Mucosa of rectum (tissue), 2 donors: Measurements from ENCODE around the gene TMEM233.
A peak's percentile ranks its signal among the peaks of the same experiment; 100 is the strongest.

Source experiments
- H3K27ac ChIP-seq, 2 donors: one replicate each; pipeline ENCODE4 v1.7.0; 2013; ENCODE audit warnings: inconsistent platforms in 2 of 2, low read depth in 2 of 2, low read length in 2 of 2
- H3K27me3 ChIP-seq, 2 donors: one replicate each; pipeline ENCODE4 v1.7.0; 2013; ENCODE audit warnings: low read length in 2 of 2; ENCODE audit not compliant: control insufficient read depth in 2 of 2, insufficient read depth in 2 of 2
- H3K36me3 ChIP-seq, 2 donors: one replicate each; pipeline ENCODE4 v1.7.0; 2013; ENCODE audit warnings: low read length in 2 of 2; ENCODE audit not compliant: control insufficient read depth in 2 of 2, insufficient read depth in 2 of 2
- H3K4me1 ChIP-seq, 2 donors: one replicate each; pipeline ENCODE4 v1.7.0; 2013; ENCODE audit warnings: low read length in 2 of 2, mild to moderate bottlenecking in 1 of 2; ENCODE audit not compliant: control insufficient read depth in 2 of 2, insufficient read depth in 2 of 2
- H3K4me3 ChIP-seq, 2 donors: one replicate each; pipeline ENCODE4 v1.7.0; 2013; ENCODE audit warnings: low read length in 2 of 2
- H3K9ac ChIP-seq, 2 donors: one replicate each; pipeline ENCODE4 v1.7.0; 2013; ENCODE audit warnings: low read length in 2 of 2, low read depth in 1 of 2, mild to moderate bottlenecking in 1 of 2
- H3K9me3 ChIP-seq, 2 donors: one replicate each; pipeline ENCODE4 v1.7.0; 2013; ENCODE audit warnings: low read length in 2 of 2; ENCODE audit not compliant: control insufficient read depth in 2 of 2
- donor health status: healthy.
- donor health status: Normal muscosa, but diverticular disease.

The TMEM233 gene

GRCh38 chr12:119667577-119668323 lies 74.2 kb downstream of the TMEM233 start, which contains the start of gene PRKAB1:
Gene PRKAB1 (plus strand): TSS chr12:119668133. CDS start chr12:119668245, 112 bp downstream.
- peaks cover 8 to 13% of the 10 kb centered on the region in 2 donors for H3K36me3 ChIP-seq
- peak within 1 kb of the TSS; percentile 87 to 100 for H3K9ac ChIP-seq
- H3K4me1 ChIP-seq = peaks cover 23 to 39% of the 10 kb centered on the region in 2 donors
- no peaks in the 10 kb centered on the region for H3K9me3 ChIP-seq
- H3K4me3 ChIP-seq = peak within 1 kb of the TSS; percentile 96 to 99
- H3K27me3 ChIP-seq = no peaks in the 10 kb centered on the region
- H3K27ac ChIP-seq = peak within 1 kb of the TSS; percentile 99 to 100

DNA sequence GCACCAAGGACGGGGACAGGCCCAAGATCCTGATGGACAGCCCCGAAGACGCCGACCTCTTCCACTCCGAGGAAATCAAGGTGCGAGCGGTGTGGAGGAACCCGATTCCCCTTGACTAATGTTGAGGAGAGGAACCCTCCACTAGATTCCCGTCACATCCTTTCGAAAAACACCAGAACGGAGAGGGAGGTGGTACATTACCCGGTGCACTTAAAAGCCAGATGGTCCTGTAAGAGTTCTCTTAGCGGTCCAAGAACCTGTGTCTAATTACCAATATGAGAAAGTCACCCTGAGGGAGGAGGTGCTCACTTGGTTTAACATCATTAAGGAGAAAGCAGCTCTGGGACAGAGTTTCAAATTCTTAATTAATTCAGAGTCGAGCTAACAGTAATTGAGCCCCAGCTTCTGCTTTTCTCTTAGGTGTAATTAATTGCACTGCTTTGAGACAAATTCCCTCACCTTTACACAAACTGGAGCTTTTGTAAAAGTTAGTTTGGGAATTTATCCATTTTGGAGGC lies 74.8 kb downstream of the TMEM233 start:
- Histone ChIP-seq H3K27ac (peak overlapping the region; percentile 99 to 100), H3K36me3 (peaks cover 8 to 20% of the 10 kb centered on the region in 2 donors), H3K4me1 (peaks cover 29 to 46% of the 10 kb centered on the region in 2 donors), H3K9me3 (no peaks in the 10 kb centered on the region), H3K4me3 (peak overlapping the region; percentile 96 to 99), H3K9ac (peak overlapping the region; percentile 87 to 100), H3K27me3 (no peaks in the 10 kb centered on the region)

DNA sequence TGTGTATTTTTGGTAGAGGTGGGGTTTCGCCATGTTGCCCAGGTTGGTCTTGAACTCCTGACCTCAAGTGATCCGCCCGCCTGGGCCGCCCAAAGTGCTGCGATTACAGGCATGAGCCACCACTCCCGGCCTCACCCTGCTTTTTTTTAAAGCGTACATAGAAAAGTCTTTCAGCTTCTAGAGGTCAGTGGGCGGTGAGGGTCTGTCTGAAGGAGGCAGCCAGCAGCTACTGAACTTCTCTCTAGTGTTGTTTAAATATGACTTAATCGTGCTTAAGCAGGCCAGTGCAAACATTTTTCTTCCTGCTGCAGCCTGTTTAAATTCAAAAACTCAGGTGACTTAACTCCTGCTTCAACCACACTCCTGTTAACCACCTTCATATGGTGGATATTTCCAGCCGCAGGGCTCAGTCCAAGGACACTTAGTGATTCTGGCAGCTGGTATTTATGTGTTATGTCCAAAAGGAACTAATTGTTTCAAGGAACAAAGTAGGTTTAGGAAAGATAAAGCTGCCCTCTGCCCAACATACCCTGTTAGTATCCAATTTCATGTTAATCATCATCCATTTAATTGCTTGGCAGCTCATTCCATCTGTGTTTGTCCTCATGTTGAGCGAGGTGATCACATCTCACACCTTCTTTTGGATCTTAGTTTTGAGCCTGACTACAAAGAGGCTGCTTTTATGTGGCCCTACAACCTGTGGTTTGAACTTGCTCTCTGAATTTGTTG lies 76.3 kb downstream of the TMEM233 start:
- Histone ChIP-seq H3K27me3 (no peaks in the 10 kb centered on the region), H3K4me1 (peaks cover 41 to 61% of the 10 kb centered on the region in 2 donors), H3K9ac (peak overlapping the region; percentile 61 to 100), H3K27ac (peak overlapping the region; percentile 99 to 100), H3K4me3 (peak overlapping the region; percentile 56 to 65), H3K36me3 (peaks cover 20 to 35% of the 10 kb centered on the region in 2 donors), H3K9me3 (no peaks in the 10 kb centered on the region)

DNA sequence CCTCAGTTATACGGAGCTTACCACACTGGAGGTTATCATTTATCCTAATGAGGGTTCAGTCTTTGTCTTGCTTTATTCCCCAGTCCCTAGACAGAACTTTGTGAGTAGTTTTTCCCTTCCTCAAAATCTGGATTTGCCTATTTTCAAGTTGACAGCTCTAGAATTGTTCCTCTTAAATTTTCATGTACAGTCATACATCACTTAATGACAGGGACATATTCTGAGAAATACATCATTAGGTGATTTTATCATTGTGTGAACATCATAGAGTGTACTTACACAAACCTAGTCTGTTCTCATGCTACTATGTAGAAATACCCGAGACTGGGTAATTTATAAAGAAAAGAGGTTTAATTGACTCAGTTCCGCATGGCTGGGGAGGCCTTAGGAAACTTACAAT lies 77.5 kb downstream of the TMEM233 start:
- Histone ChIP-seq H3K9ac (peak overlapping the region; percentile 61 to 100), H3K9me3 (no peaks in the 10 kb centered on the region), H3K27me3 (no peaks in the 10 kb centered on the region), H3K4me3 (peak overlapping the region; percentile 44 to 65), H3K4me1 (peaks cover 41 to 65% of the 10 kb centered on the region in 2 donors), H3K36me3 (peaks cover 31 to 47% of the 10 kb centered on the region in 2 donors), H3K27ac (peak overlapping the region; percentile 99 to 100)

DNA sequence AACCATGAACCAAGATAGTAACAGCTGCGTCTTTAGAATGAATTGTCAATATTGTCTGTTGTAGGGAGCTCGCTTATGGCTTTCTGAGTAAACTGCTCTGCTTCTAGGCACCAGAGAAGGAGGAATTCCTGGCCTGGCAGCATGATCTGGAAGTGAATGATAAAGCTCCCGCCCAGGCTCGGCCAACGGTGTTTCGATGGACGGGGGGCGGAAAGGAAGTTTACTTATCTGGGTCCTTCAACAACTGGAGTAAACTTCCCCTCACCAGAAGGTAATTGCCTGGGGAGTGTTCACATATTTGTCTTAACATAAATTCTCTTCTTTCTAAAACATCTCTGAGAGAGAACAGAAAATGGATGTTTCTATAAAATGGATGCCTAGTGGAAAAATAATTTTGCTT lies 78.6 kb downstream of the TMEM233 start:
- H3K27me3 ChIP-seq = no peaks in the 10 kb centered on the region
- no peaks in the 10 kb centered on the region for H3K9me3 ChIP-seq
- H3K27ac ChIP-seq = peak overlapping the region; percentile 99 to 100
- H3K4me1 ChIP-seq = peaks cover 37 to 60% of the 10 kb centered on the region in 2 donors
- peak overlapping the region in 1 of 2 donors; percentile 100 for H3K9ac ChIP-seq
- H3K36me3 ChIP-seq = peaks cover 42 to 57% of the 10 kb centered on the region in 2 donors
- H3K4me3 ChIP-seq = no peak overlapping the region

- H3K27ac ChIP-seq = peak overlapping the region; percentile 99 to 100
- peaks cover 37 to 67% of the 10 kb centered on the region in 2 donors for H3K4me1 ChIP-seq
- H3K27me3 ChIP-seq = no peaks in the 10 kb centered on the region
- no peaks in the 10 kb centered on the region for H3K9me3 ChIP-seq
- H3K4me3 ChIP-seq = peak overlapping the region in 1 of 2 donors; percentile 43
- H3K36me3 ChIP-seq = peaks cover 54 to 68% of the 10 kb centered on the region in 2 donors
- H3K9ac ChIP-seq = peak overlapping the region; percentile 59 to 66
These were observed 80.1 kb downstream of the TMEM233 start for GRCh38 chr12:119673634-119674033.

DNA sequence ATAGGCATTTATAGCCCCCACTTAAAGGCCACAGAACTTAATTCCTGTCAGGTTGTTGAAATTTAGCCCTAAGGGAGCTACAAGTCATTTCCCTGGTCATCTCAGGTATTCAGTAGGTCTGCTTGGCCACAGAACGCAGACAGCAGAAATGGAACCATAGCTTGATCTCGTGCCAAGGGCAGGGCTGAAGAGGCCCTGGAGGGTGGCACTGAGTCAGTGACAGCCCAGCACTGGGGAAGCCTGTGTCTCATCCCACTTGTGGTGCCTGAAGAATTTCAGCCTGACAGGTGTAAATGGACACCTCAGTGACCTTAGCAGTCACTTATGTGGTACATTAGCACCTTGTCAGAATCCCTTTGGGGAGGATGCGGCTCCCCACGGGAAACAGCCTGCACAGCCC lies 81.0 kb downstream of the TMEM233 start:
- Histone ChIP-seq H3K4me1 (peaks cover 39 to 74% of the 10 kb centered on the region in 2 donors), H3K4me3 (no peak overlapping the region), H3K27ac (peak overlapping the region; percentile 99 to 100), H3K36me3 (peaks cover 62 to 78% of the 10 kb centered on the region in 2 donors), H3K27me3 (no peaks in the 10 kb centered on the region), H3K9ac (peak overlapping the region; percentile 2 to 59), H3K9me3 (no peaks in the 10 kb centered on the region)

DNA sequence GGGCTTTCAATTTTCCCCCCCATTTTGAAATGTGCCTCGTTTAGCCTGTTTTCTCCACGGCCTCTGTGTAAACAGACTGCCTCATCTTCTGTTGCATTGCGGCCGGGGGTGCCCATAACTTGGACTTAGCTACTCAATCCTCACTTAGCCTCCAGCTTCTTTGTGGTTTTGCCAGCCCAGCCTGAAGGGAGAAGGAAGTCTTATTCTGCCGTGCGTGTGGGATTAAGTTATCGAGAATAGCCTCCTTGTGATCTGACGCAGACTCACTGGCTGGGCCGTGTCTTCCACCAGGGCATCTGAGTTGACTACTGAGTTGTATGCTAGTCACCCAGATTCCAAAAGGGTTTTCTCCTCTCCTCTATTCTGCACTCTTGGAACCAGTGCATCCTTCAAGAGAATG lies 82.4 kb downstream of the TMEM233 start:
- Histone ChIP-seq H3K27me3 (no peaks in the 10 kb centered on the region), H3K4me1 (peaks cover 44 to 73% of the 10 kb centered on the region in 2 donors), H3K36me3 (peaks cover 75 to 89% of the 10 kb centered on the region in 2 donors), H3K9ac (peak overlapping the region in 1 of 2 donors; percentile 3), H3K4me3 (no peak overlapping the region), H3K9me3 (no peaks in the 10 kb centered on the region), H3K27ac (peak overlapping the region in 1 of 2 donors; percentile 13)

- no peaks in the 10 kb centered on the region for H3K9me3 ChIP-seq
- no peaks in the 10 kb centered on the region for H3K27me3 ChIP-seq
- no peak overlapping the region for H3K4me3 ChIP-seq
- no peak overlapping the region for H3K9ac ChIP-seq
- H3K36me3 ChIP-seq = peaks cover 79 to 92% of the 10 kb centered on the region in 2 donors
- peaks cover 45 to 76% of the 10 kb centered on the region in 2 donors for H3K4me1 ChIP-seq
- H3K27ac ChIP-seq = peak overlapping the region in 1 of 2 donors; percentile 6
These were observed 83.0 kb downstream of the TMEM233 start for GRCh38 chr12:119676573-119676972.
